Thyroid gland (tissue), 4 donors: ENCODE results near the gene HMBS. TPM values are rescaled to one million over a fixed set of nuclear protein-coding genes. Genes with fewer than 3 reads are reported as not detected.

Experiments
- DNase-seq, 2 donors: peaks; one replicate each; pipeline ENCODE4 v3.0.0-alpha.2; 2019
- H3K27ac ChIP-seq, 3 donors: fragments of 200-600 bp; sonication (generic); 1 replicate in 2 of 3; 2 replicates in 1 of 3; pipeline ENCODE4 v1.5.1; 2016 to 2019; ENCODE audit warnings: mild to moderate bottlenecking in 1 of 3, moderate library complexity in 1 of 3
- H3K27me3 ChIP-seq: fragments of 200-600 bp; sonication (generic); one replicate; pipeline ENCODE4 v1.5.1; 2019
- H3K36me3 ChIP-seq, 2 donors: fragments of 200-600 bp; sonication (generic); one replicate each; pipeline ENCODE4 v1.5.1; 2016 to 2019
- H3K4me1 ChIP-seq, 2 donors: fragments of 200-600 bp; sonication (generic); one replicate each; pipeline ENCODE4 v1.5.1; 2017 to 2019
- H3K4me3 ChIP-seq, 3 donors: fragments of 200-600 bp; sonication (generic); replicated peaks in 1 of 3; 1 replicate in 2 of 3; 2 replicates in 1 of 3; pipeline ENCODE4 v1.5.1; 2016; ENCODE audit warnings: mild to moderate bottlenecking in 1 of 3
- H3K9me3 ChIP-seq: fragments of 200-600 bp; sonication (generic); one replicate; pipeline ENCODE4 v1.5.1; 2017
- CTCF ChIP-seq, 6 experiments: fragments of 200-600 bp in 3 of 6; fragments of 450-650 bp in 3 of 6; sonication (generic) in 3 of 6; IDR thresholded peaks; one replicate each; pipeline ENCODE4 v1.5.1; 2016 to 2019; ENCODE audit warnings: antibody characterized with exemption in 6 of 6, mild to moderate bottlenecking in 2 of 6, inconsistent platforms in 1 of 6, moderate library complexity in 1 of 6
- POLR2A ChIP-seq, 2 donors: fragments of 450-650 bp; IDR thresholded peaks; one replicate each; pipeline ENCODE4 v1.6.1; 2017; ENCODE audit warnings: antibody characterized with exemption in 2 of 2, mild to moderate bottlenecking in 2 of 2, moderate library complexity in 1 of 2
- WGBS, 2 donors: methylation state at CpG; one replicate each; pipeline ENCODE4 v1.1.5; 2017; 5-methylcytosine and 5-hydroxymethylcytosine counted together
- intact Hi-C: fragments of 100-400 bp; cut with DNase I; formaldehyde crosslinking; loops from one replicate; pipeline ENCODE4 v1.15.1; 2023
- total RNA-seq, 4 donors: library from RNA; depleted of rRNA; stranded (reverse); fragments of >200 nt; gene quantifications; one replicate each; pipeline ENCODE4 v1.2.3, GENCODE V29; 2016

Gene HMBS
- total RNA-seq, 4 donors from 2014 or later = 10.7 to 24.3 (median 19.7) TPM

GRCh38 chr11:119109843-119110242 lies 25.2 kb downstream of the HMBS start:
- H3K4me1 ChIP-seq = peaks cover 14 to 27% of the 10 kb centered on the region in 2 donors
- H3K36me3 ChIP-seq = peaks cover 19 to 26% of the 10 kb centered on the region in 2 donors
- H3K9me3 ChIP-seq = no peaks in the 10 kb centered on the region
- H3K4me3 ChIP-seq = no peak overlapping the region
- 92 to 93% methylated on average over 3 of the region's 3 CpGs for WGBS, 2 donors
- H3K27me3 ChIP-seq = no peaks in the 10 kb centered on the region
- intact Hi-C loops = no loop called here
- H3K27ac ChIP-seq = no peak overlapping the region
- no peak for DNase-seq
- TF ChIP-seq POLR2A (IDR thresholded peaks at IDR 0.05) = no peak
- no peak for TF ChIP-seq CTCF (IDR thresholded peaks at IDR 0.05)

GRCh38 chr11:119110439-119110838 lies 25.8 kb downstream of the HMBS start:
- Histone ChIP-seq H3K4me3 (no peak overlapping the region), H3K36me3 (peaks cover 19 to 26% of the 10 kb centered on the region in 2 donors), H3K27me3 (no peaks in the 10 kb centered on the region), H3K4me1 (peaks cover 14 to 27% of the 10 kb centered on the region in 2 donors), H3K27ac (no peak overlapping the region), H3K9me3 (no peaks in the 10 kb centered on the region)
- DNase-seq = no peak
- TF ChIP-seq CTCF (IDR thresholded peaks at IDR 0.05) = no peak
- no peak for TF ChIP-seq POLR2A (IDR thresholded peaks at IDR 0.05)
- WGBS, 2 donors = 84 to 85% methylated on average over 10 of the region's 10 CpGs
- intact Hi-C loops = no loop called here

- DNase-seq = no peak
- Histone ChIP-seq H3K4me1 (peaks cover 12 to 23% of the 10 kb centered on the region in 2 donors), H3K4me3 (no peak overlapping the region), H3K36me3 (peaks cover 19 to 30% of the 10 kb centered on the region in 2 donors), H3K9me3 (no peaks in the 10 kb centered on the region), H3K27ac (no peak overlapping the region), H3K27me3 (no peaks in the 10 kb centered on the region)
- WGBS, 2 donors = 89 to 93% methylated on average over 10 to 11 of the region's 11 CpGs
- intact Hi-C loops = no loop called here
- TF ChIP-seq POLR2A (IDR thresholded peaks at IDR 0.05) = no peak
- no peak for TF ChIP-seq CTCF (IDR thresholded peaks at IDR 0.05)
These were observed 26.8 kb downstream of the HMBS start for GRCh38 chr11:119111361-119111925.

- H3K4me1 ChIP-seq = peaks cover 8 to 18% of the 10 kb centered on the region in 2 donors
- H3K27me3 ChIP-seq = no peaks in the 10 kb centered on the region
- no peak overlapping the region for H3K27ac ChIP-seq
- H3K9me3 ChIP-seq = no peaks in the 10 kb centered on the region
- no peak for DNase-seq
- no peak overlapping the region for H3K4me3 ChIP-seq
- WGBS, 2 donors = 89 to 91% methylated on average over 11 of the region's 12 CpGs
- peaks cover 19 to 30% of the 10 kb centered on the region in 2 donors for H3K36me3 ChIP-seq
- TF ChIP-seq CTCF (IDR thresholded peaks at IDR 0.05) (no peak), POLR2A (IDR thresholded peaks at IDR 0.05) (no peak)
- intact Hi-C loops = no loop called here
These were observed 27.8 kb downstream of the HMBS start for GRCh38 chr11:119112314-119113020.

- no peaks in the 10 kb centered on the region for H3K27me3 ChIP-seq
- intact Hi-C loops = no loop called here
- H3K27ac ChIP-seq = no peak overlapping the region
- peaks cover 0 to 9% of the 10 kb centered on the region in 2 donors for H3K4me1 ChIP-seq
- no peak overlapping the region for H3K4me3 ChIP-seq
- 95 to 98% methylated on average over 9 of the region's 9 CpGs for WGBS, 2 donors
- no peaks in the 10 kb centered on the region for H3K9me3 ChIP-seq
- DNase-seq = no peak
- TF ChIP-seq CTCF (IDR thresholded peaks at IDR 0.05) (no peak), POLR2A (IDR thresholded peaks at IDR 0.05) (no peak)
- H3K36me3 ChIP-seq = peaks cover 19 to 30% of the 10 kb centered on the region in 2 donors
These were observed 29.0 kb downstream of the HMBS start for GRCh38 chr11:119113716-119114115.
